Left lung (tissue), 10 donors: ENCODE data around the gene DOCK4. TPM values are rescaled to one million over a fixed set of nuclear protein-coding genes. Genes with fewer than 3 reads are reported as not detected.

Source experiments
- ATAC-seq: fragments of 200-7000 bp; cut with Tn5 transposase; one replicate; pipeline ENCODE4 v1.9.1; 2020; ENCODE audit warnings: moderate library complexity
- DNase-seq, 4 donors: peaks; one replicate each; pipeline ENCODE4 v3.0.0-alpha.2; 2013 to 2020
- H3K27ac ChIP-seq, 2 donors: fragments of 200-600 bp; sonication (generic) in 1 of 2; one replicate each; pipeline versions ENCODE4 v1.5.0 to v1.8.0; 2020 to 2021
- H3K27me3 ChIP-seq, 2 donors: fragments of 200-600 bp; sonication (generic) in 1 of 2; one replicate each; pipeline versions ENCODE4 v1.5.0 to v1.8.0; 2020 to 2021
- H3K36me3 ChIP-seq, 2 donors: fragments of 200-600 bp; sonication (generic) in 1 of 2; one replicate each; pipeline versions ENCODE4 v1.5.0 to v1.8.0; 2020 to 2021
- H3K4me1 ChIP-seq, 2 donors: fragments of 200-600 bp; one replicate each; pipeline ENCODE4 v1.8.0; 2021
- H3K4me3 ChIP-seq, 2 donors: fragments of 200-600 bp; sonication (generic) in 1 of 2; one replicate each; pipeline versions ENCODE4 v1.5.0 to v1.8.0; 2020 to 2021; ENCODE audit warnings: mild to moderate bottlenecking in 1 of 2
- H3K9me3 ChIP-seq, 2 donors: fragments of 200-600 bp; sonication (generic) in 1 of 2; one replicate each; pipeline versions ENCODE4 v1.5.0 to v1.8.0; 2020 to 2021
- CTCF ChIP-seq, 2 donors: fragments of 200-600 bp; sonication (generic) in 1 of 2; IDR thresholded peaks; one replicate each; pipeline versions ENCODE4 v1.5.0 to v1.8.0; 2021; ENCODE audit warnings: antibody characterized with exemption in 2 of 2
- intact Hi-C, 2 donors: fragments of 100-400 bp; cut with DNase I; formaldehyde crosslinking; loops; one replicate each; pipeline versions ENCODE4 v1.11.2 to v1.14.2; 2022
- polyA plus RNA-seq, 6 donors: library from polyadenylated mRNA; unstranded; fragments of 120-200 nt; gene quantifications; one replicate each; pipeline ENCODE4 v1.2.1, GENCODE V29; 2013; ENCODE audit not compliant: insufficient read length in 6 of 6
- total RNA-seq, 2 donors: library from RNA; stranded (reverse); fragmentation: NEBNext Ultra II Directional; extraction: Animal tissue kit (Norgen Biotek cat#: 25700); gene quantifications; one replicate each; pipeline ENCODE4 v1.2.1, GENCODE V29; 2021
- donor health status: DM: no; HTN: yes; CAD: no.
- donor health status: DM: no; HTN: no; CAD: no.

DOCK4 gene
- total and polyA plus RNA-seq, 8 donors, result 38.9 to 64.3 (median 52.5) TPM

GRCh38 chr7:111758332-111758731, 447.9 kb downstream of the DOCK4 start:
- Histone ChIP-seq H3K4me3 (no peak overlapping the region), H3K4me1 (no peaks in the 10 kb centered on the region), H3K36me3 (peaks cover 0 to 30% of the 10 kb centered on the region in 2 donors), H3K9me3 (no peaks in the 10 kb centered on the region), H3K27ac (no peak overlapping the region), H3K27me3 (no peaks in the 10 kb centered on the region)
- no peak for ATAC-seq
- TF ChIP-seq CTCF (IDR thresholded peaks at IDR 0.05), result no peak
- DNase-seq, result no peak
- intact Hi-C loops, result loop anchor here in 1 of 2 donors (10.0 kb wide), 1 partner anchor 666 kb away; no protein-coding TSS in a partner anchor

GRCh38 chr7:111756687-111757178, 449.5 kb downstream of the DOCK4 start:
- Histone ChIP-seq H3K4me1 (no peaks in the 10 kb centered on the region), H3K36me3 (peaks cover 0 to 30% of the 10 kb centered on the region in 2 donors), H3K27me3 (no peaks in the 10 kb centered on the region), H3K9me3 (no peaks in the 10 kb centered on the region), H3K4me3 (no peak overlapping the region), H3K27ac (peak overlapping the region in 1 of 2 donors; percentile 48)
- ATAC-seq, result peak; percentile 75
- no peak for TF ChIP-seq CTCF (IDR thresholded peaks at IDR 0.05)
- DNase-seq, result peak; percentile 76 to 88 (median 79)
- intact Hi-C loops, result loop anchor here in 1 of 2 donors (10.0 kb wide), 1 partner anchor 668 kb away; no protein-coding TSS in a partner anchor

- DNase-seq, result no peak
- no peak for TF ChIP-seq CTCF (IDR thresholded peaks at IDR 0.05)
- H3K9me3 ChIP-seq, result no peaks in the 10 kb centered on the region
- H3K36me3 ChIP-seq, result peaks cover 0 to 30% of the 10 kb centered on the region in 2 donors
- peak overlapping the region in 1 of 2 donors; percentile 26 for H3K27ac ChIP-seq
- ATAC-seq, result peak; percentile 30
- H3K4me3 ChIP-seq, result no peak overlapping the region
- H3K27me3 ChIP-seq, result no peaks in the 10 kb centered on the region
- intact Hi-C loops, result loop anchor here in 1 of 2 donors (10.0 kb wide), 1 partner anchor 669 kb away; no protein-coding TSS in a partner anchor
- no peaks in the 10 kb centered on the region for H3K4me1 ChIP-seq
Observed at GRCh38 chr7:111755383-111755782, 450.8 kb downstream of the DOCK4 start.

- Histone ChIP-seq H3K4me1 (no peaks in the 10 kb centered on the region), H3K4me3 (no peak overlapping the region), H3K27me3 (no peaks in the 10 kb centered on the region), H3K9me3 (no peaks in the 10 kb centered on the region), H3K36me3 (peaks cover 0 to 16% of the 10 kb centered on the region in 2 donors), H3K27ac (no peak overlapping the region)
- ATAC-seq (no peak), DNase-seq (no peak)
- TF ChIP-seq CTCF (IDR thresholded peaks at IDR 0.05), result no peak
- intact Hi-C loops, result loop anchor here in 1 of 2 donors (10.0 kb wide), 1 partner anchor 671 kb away; no protein-coding TSS in a partner anchor
Observed at GRCh38 chr7:111753968-111754367, 452.2 kb downstream of the DOCK4 start.

- Histone ChIP-seq H3K27me3 (no peaks in the 10 kb centered on the region), H3K36me3 (peaks cover 0 to 4% of the 10 kb centered on the region in 2 donors), H3K9me3 (no peaks in the 10 kb centered on the region), H3K4me1 (no peaks in the 10 kb centered on the region), H3K27ac (no peak overlapping the region), H3K4me3 (no peak overlapping the region)
- ATAC-seq, result peak; percentile 73
- intact Hi-C loops, result loop anchor here in 1 of 2 donors (10.0 kb wide), 1 partner anchor 673 kb away; no protein-coding TSS in a partner anchor
- peak in 3 of 4 donors; percentile 43 to 84 (median 45) for DNase-seq
- TF ChIP-seq CTCF (IDR thresholded peaks at IDR 0.05), result peak; percentile 72 to 75
Observed at GRCh38 chr7:111752022-111752582, 454.1 kb downstream of the DOCK4 start.
